GM23338 (cell line): Measurements from ENCODE around the gene MDH1. TPM values are rescaled to one million over a fixed set of nuclear protein-coding genes. Genes with fewer than 3 reads are reported as not detected.

ENCODE experiments used
- ATAC-seq: fragments of 200-7000 bp; cut with Tn5 transposase; 3 replicates; pipeline ENCODE4 v1.9.1; 2020
- DNase-seq: peaks from one replicate; pipeline ENCODE4 v3.0.0-alpha.2; 2015; ENCODE audit warnings: low spot score
- H2AFZ ChIP-seq: fragments of 200-600 bp; sonication (generic); 2 replicates; pipeline ENCODE4 v1.8.0; 2016; ENCODE audit warnings: antibody characterized with exemption, mild to moderate bottlenecking, moderate library complexity
- H3F3A ChIP-seq: fragments of 200-600 bp; sonication (generic); replicated peaks from 2 replicates; pipeline ENCODE4 v1.8.0; 2017; ENCODE audit warnings: antibody characterized with exemption, mixed run types, low read depth
- H3K27ac ChIP-seq: fragments of 200-600 bp; sonication (generic); 2 replicates; pipeline ENCODE4 v1.6.1; 2016; ENCODE audit warnings: low read depth
- H3K27me3 ChIP-seq: fragments of 200-600 bp; sonication (generic); 2 replicates; pipeline ENCODE4 v1.8.0; 2016; ENCODE audit warnings: mild to moderate bottlenecking, mixed run types, moderate library complexity; ENCODE audit not compliant: insufficient read depth
- H3K36me3 ChIP-seq: fragments of 200-600 bp; sonication (generic); 2 replicates; pipeline ENCODE4 v1.8.0; 2016; ENCODE audit warnings: mild to moderate bottlenecking; ENCODE audit not compliant: insufficient read depth
- H3K4me1 ChIP-seq: fragments of 200-600 bp; sonication (generic); 2 replicates; pipeline ENCODE4 v1.8.0; 2016; ENCODE audit warnings: mild to moderate bottlenecking, moderate library complexity; ENCODE audit not compliant: insufficient read depth
- H3K4me2 ChIP-seq: fragments of 200-600 bp; sonication (generic); 2 replicates; pipeline ENCODE4 v1.7.1; 2017; ENCODE audit warnings: mixed run types
- H3K4me3 ChIP-seq: fragments of 200-600 bp; sonication (generic); 2 replicates; pipeline ENCODE4 v1.6.1; 2016; ENCODE audit warnings: mixed run types
- H3K79me2 ChIP-seq: fragments of 200-600 bp; sonication (generic); replicated peaks from 2 replicates; pipeline ENCODE4 v1.8.0; 2017; ENCODE audit warnings: mild to moderate bottlenecking; ENCODE audit not compliant: insufficient read depth
- H3K9me2 ChIP-seq: fragments of 200-600 bp; sonication (generic); 2 replicates; pipeline ENCODE4 v1.8.0; 2017; ENCODE audit not compliant: insufficient read depth
- H4K20me1 ChIP-seq: fragments of 200-600 bp; sonication (generic); replicated peaks from 2 replicates; pipeline ENCODE4 v1.8.0; 2017; ENCODE audit warnings: mild to moderate bottlenecking; ENCODE audit not compliant: insufficient read depth
- H3K27ac Mint-ChIP-seq: 2 replicates; pipeline ENCODE4 v1.8.0; 2020; ENCODE audit warnings: inconsistent platforms, mild to moderate bottlenecking, moderate library complexity, mixed read lengths
- H3K27me3 Mint-ChIP-seq: 3 replicates; pipeline ENCODE4 v1.8.0; 2022; ENCODE audit warnings: low read depth, mild to moderate bottlenecking, moderate library complexity, mixed read lengths, inconsistent platforms; ENCODE audit not compliant: insufficient read depth, poor library complexity
- H3K36me3 Mint-ChIP-seq: 3 replicates; pipeline ENCODE4 v1.8.0; 2021; ENCODE audit warnings: low read depth, mild to moderate bottlenecking, inconsistent platforms, moderate library complexity, mixed read lengths
- H3K4me1 Mint-ChIP-seq: 3 replicates; pipeline ENCODE4 v1.8.0; 2020; ENCODE audit warnings: mild to moderate bottlenecking, inconsistent platforms, mixed read lengths
- H3K4me3 Mint-ChIP-seq: 3 replicates; pipeline ENCODE4 v1.8.0; 2021; ENCODE audit warnings: moderate library complexity, mild to moderate bottlenecking, inconsistent platforms, mixed read lengths
- H3K9me3 Mint-ChIP-seq: 3 replicates; pipeline ENCODE4 v1.8.0; 2020; ENCODE audit warnings: moderate library complexity, mild to moderate bottlenecking, inconsistent platforms, mixed read lengths
- CREB1 ChIP-seq: fragments of 250-450 bp; sonication (Bioruptor Pico); IDR thresholded peaks from 2 replicates; pipeline ENCODE4 v1.5.0; 2020; ENCODE audit warnings: low read depth, mild to moderate bottlenecking, moderate library complexity
- EZH2phosphoT487 ChIP-seq: fragments of 200-600 bp; sonication (generic); IDR thresholded peaks from one replicate; pipeline ENCODE4 v1.8.1; 2018; ENCODE audit warnings: antibody characterized with exemption; ENCODE audit not compliant: unreplicated experiment
- NANOG ChIP-seq: IDR thresholded peaks from 2 replicates; pipeline ENCODE4 v1.6.1; 2016; ENCODE audit warnings: antibody characterized with exemption, borderline replicate concordance
- POLR2AphosphoS5 ChIP-seq: IDR thresholded peaks from 2 replicates; pipeline ENCODE4 v1.6.1; 2016; ENCODE audit warnings: antibody characterized with exemption, low read depth
- STAT1 ChIP-seq: IDR thresholded peaks from one replicate; pipeline ENCODE4 v1.6.1; 2016; ENCODE audit warnings: antibody characterized with exemption; ENCODE audit not compliant: unreplicated experiment
- polyA plus RNA-seq: library from polyadenylated mRNA; unstranded; fragments of >200 nt; fragmentation: Nextera tagmentation; extraction: Ambion mirVana; gene quantifications from 2 replicates; pipeline ENCODE4 v1.2.1, GENCODE V29; 2016
- total RNA-seq: library from RNA; depleted of rRNA; stranded (reverse); fragments of >200 nt; shearing (Covaris generic); gene quantifications from 2 replicates; pipeline ENCODE4 v1.2.3, GENCODE V29; 2014
- TF ChIP-seq, protein P1 (sequence below), 2 experiments: fragments of 200-600 bp in 1 of 2; sonication (generic) in 1 of 2; conservative IDR thresholded peaks; 2 replicates each; pipeline versions ENCODE4 v1.5.1 to v1.6.1; 2016 to 2017; ENCODE audit warnings: antibody characterized with exemption in 2 of 2, low read depth in 2 of 2, mild to moderate bottlenecking in 2 of 2, moderate library complexity in 1 of 2
- TF ChIP-seq, protein P2 (sequence below): IDR thresholded peaks from one replicate; pipeline ENCODE4 v1.6.1; 2018; ENCODE audit warnings: antibody characterized with exemption; ENCODE audit not compliant: unreplicated experiment
- TF ChIP-seq, protein P3 (sequence below): fragments of 250-450 bp; sonication (Bioruptor Pico); IDR thresholded peaks from 2 replicates; pipeline ENCODE4 v1.5.0; 2020; ENCODE audit warnings: mild to moderate bottlenecking, moderate library complexity
- TF ChIP-seq, protein P4 (sequence below): IDR thresholded peaks from 2 replicates; pipeline ENCODE4 v1.6.1; 2016; ENCODE audit warnings: antibody characterized with exemption

The MDH1 gene
- total and polyA plus RNA-seq, 2 experiments from 2014 or later: 275 to 503 TPM

DNA sequence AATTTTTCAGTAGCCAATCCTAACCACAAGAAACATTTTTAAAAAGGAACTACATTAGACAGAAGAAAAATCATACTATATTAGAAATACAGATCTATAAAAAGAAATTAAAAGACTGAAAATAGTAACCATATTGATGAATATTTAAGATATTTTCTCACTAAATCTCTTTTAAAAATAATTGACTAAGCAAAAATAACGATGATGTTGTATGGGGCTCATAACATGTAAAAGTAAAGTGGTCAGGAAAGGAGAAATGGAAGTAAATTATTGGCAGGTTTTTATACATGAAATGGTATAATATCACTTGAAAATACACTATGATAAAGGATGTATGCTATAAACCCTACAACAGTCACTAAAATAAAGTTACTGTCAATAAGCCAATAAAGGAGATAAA, 5.9 kb upstream of the MDH1 start:
- TF ChIP-seq CREB1 (CRISPR knock-in tag) (no peak), STAT1 (no peak)
- TF ChIP-seq, protein P1, sequence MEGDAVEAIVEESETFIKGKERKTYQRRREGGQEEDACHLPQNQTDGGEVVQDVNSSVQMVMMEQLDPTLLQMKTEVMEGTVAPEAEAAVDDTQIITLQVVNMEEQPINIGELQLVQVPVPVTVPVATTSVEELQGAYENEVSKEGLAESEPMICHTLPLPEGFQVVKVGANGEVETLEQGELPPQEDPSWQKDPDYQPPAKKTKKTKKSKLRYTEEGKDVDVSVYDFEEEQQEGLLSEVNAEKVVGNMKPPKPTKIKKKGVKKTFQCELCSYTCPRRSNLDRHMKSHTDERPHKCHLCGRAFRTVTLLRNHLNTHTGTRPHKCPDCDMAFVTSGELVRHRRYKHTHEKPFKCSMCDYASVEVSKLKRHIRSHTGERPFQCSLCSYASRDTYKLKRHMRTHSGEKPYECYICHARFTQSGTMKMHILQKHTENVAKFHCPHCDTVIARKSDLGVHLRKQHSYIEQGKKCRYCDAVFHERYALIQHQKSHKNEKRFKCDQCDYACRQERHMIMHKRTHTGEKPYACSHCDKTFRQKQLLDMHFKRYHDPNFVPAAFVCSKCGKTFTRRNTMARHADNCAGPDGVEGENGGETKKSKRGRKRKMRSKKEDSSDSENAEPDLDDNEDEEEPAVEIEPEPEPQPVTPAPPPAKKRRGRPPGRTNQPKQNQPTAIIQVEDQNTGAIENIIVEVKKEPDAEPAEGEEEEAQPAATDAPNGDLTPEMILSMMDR (conservative IDR thresholded peaks at IDR 0.05; ENCODE audit: low read depth in 2 of 2): no peak
- TF ChIP-seq, protein P2, sequence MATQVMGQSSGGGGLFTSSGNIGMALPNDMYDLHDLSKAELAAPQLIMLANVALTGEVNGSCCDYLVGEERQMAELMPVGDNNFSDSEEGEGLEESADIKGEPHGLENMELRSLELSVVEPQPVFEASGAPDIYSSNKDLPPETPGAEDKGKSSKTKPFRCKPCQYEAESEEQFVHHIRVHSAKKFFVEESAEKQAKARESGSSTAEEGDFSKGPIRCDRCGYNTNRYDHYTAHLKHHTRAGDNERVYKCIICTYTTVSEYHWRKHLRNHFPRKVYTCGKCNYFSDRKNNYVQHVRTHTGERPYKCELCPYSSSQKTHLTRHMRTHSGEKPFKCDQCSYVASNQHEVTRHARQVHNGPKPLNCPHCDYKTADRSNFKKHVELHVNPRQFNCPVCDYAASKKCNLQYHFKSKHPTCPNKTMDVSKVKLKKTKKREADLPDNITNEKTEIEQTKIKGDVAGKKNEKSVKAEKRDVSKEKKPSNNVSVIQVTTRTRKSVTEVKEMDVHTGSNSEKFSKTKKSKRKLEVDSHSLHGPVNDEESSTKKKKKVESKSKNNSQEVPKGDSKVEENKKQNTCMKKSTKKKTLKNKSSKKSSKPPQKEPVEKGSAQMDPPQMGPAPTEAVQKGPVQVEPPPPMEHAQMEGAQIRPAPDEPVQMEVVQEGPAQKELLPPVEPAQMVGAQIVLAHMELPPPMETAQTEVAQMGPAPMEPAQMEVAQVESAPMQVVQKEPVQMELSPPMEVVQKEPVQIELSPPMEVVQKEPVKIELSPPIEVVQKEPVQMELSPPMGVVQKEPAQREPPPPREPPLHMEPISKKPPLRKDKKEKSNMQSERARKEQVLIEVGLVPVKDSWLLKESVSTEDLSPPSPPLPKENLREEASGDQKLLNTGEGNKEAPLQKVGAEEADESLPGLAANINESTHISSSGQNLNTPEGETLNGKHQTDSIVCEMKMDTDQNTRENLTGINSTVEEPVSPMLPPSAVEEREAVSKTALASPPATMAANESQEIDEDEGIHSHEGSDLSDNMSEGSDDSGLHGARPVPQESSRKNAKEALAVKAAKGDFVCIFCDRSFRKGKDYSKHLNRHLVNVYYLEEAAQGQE: no peak
- Histone ChIP-seq H3F3A (no peaks in the 10 kb centered on the region), H3K27me3 (no peaks in the 10 kb centered on the region), H4K20me1 (no peaks in the 10 kb centered on the region), H3K36me3 (no peaks in the 10 kb centered on the region), H3K79me2 (peaks cover 85% of the 10 kb centered on the region), H3K9me2 (no peaks in the 10 kb centered on the region), H3K4me3 (no peak overlapping the region), H2AFZ (no peak overlapping the region), H3K4me1 (peaks cover 8% of the 10 kb centered on the region), H3K27ac (no peak overlapping the region), H3K4me2 (no peak overlapping the region)
- H3K9me3 Mint-ChIP-seq: no peaks in the 10 kb centered on the region
- no peak for DNase-seq
- H3K36me3 Mint-ChIP-seq: peaks cover 8% of the 10 kb centered on the region; the same call in 2 of the 3 replicates
- H3K27ac Mint-ChIP-seq: no peak overlapping the region; the same call in 1 of the 2 replicates
- H3K4me1 Mint-ChIP-seq: peaks cover 41% of the 10 kb centered on the region
- ATAC-seq: no peak
- H3K27me3 Mint-ChIP-seq: peaks cover 7% of the 10 kb centered on the region
- H3K4me3 Mint-ChIP-seq: no peak overlapping the region; the same call in 2 of the 3 replicates

DNA sequence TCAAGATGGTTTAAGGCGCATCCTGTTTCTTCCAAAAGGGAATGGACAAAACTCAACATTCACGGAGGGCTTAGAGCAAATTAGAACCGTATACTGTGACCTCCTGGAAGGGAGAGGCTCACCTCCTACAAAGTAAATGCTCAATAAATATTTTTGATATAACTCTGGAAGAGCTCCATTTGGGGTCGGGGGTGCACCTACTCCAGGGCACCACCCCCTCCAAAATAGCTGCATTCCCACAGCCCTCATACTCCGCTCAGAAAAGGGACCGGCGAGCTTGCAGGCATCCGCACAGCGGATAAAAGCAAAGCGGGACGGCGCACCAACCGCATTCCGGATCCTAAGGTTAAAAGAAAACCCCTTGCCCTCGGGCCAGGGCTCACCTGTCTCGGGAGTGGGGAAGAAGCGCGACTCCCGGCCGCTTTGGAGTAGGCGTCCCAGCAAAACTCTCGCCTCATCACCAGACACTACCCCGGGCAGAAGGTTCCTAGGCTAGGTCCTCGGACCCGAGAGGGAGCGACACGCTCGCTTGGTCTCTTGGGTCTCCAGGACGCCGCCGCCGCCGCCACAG, 864 bp upstream of the MDH1 start:
- Histone ChIP-seq H3K27me3 (no peaks in the 10 kb centered on the region), H3K9me2 (no peaks in the 10 kb centered on the region), H3K4me2 (peak overlapping the region; percentile 92), H4K20me1 (0 out of 2 replicates have a peak, but pooled peaks cover 6% of the 10 kb centered on the region), H2AFZ (peak overlapping the region; percentile 29), H3F3A (no peaks in the 10 kb centered on the region), H3K79me2 (peaks cover 82% of the 10 kb centered on the region), H3K4me1 (peaks cover 21% of the 10 kb centered on the region), H3K36me3 (no peaks in the 10 kb centered on the region), H3K4me3 (peak overlapping the region; percentile 68), H3K27ac (peak overlapping the region; percentile 62)
- Mint-ChIP-seq H3K9me3 (no peaks in the 10 kb centered on the region; the same call in 2 of the 3 replicates), H3K4me3 (peak overlapping the region; percentile 100), H3K27ac (peak overlapping the region; percentile 99), H3K4me1 (peaks cover 32% of the 10 kb centered on the region), H3K27me3 (peaks cover 10% of the 10 kb centered on the region), H3K36me3 (peaks cover 14% of the 10 kb centered on the region)
- DNase-seq (peak; percentile 83), ATAC-seq (peak; percentile 41)
- TF ChIP-seq, protein P3, sequence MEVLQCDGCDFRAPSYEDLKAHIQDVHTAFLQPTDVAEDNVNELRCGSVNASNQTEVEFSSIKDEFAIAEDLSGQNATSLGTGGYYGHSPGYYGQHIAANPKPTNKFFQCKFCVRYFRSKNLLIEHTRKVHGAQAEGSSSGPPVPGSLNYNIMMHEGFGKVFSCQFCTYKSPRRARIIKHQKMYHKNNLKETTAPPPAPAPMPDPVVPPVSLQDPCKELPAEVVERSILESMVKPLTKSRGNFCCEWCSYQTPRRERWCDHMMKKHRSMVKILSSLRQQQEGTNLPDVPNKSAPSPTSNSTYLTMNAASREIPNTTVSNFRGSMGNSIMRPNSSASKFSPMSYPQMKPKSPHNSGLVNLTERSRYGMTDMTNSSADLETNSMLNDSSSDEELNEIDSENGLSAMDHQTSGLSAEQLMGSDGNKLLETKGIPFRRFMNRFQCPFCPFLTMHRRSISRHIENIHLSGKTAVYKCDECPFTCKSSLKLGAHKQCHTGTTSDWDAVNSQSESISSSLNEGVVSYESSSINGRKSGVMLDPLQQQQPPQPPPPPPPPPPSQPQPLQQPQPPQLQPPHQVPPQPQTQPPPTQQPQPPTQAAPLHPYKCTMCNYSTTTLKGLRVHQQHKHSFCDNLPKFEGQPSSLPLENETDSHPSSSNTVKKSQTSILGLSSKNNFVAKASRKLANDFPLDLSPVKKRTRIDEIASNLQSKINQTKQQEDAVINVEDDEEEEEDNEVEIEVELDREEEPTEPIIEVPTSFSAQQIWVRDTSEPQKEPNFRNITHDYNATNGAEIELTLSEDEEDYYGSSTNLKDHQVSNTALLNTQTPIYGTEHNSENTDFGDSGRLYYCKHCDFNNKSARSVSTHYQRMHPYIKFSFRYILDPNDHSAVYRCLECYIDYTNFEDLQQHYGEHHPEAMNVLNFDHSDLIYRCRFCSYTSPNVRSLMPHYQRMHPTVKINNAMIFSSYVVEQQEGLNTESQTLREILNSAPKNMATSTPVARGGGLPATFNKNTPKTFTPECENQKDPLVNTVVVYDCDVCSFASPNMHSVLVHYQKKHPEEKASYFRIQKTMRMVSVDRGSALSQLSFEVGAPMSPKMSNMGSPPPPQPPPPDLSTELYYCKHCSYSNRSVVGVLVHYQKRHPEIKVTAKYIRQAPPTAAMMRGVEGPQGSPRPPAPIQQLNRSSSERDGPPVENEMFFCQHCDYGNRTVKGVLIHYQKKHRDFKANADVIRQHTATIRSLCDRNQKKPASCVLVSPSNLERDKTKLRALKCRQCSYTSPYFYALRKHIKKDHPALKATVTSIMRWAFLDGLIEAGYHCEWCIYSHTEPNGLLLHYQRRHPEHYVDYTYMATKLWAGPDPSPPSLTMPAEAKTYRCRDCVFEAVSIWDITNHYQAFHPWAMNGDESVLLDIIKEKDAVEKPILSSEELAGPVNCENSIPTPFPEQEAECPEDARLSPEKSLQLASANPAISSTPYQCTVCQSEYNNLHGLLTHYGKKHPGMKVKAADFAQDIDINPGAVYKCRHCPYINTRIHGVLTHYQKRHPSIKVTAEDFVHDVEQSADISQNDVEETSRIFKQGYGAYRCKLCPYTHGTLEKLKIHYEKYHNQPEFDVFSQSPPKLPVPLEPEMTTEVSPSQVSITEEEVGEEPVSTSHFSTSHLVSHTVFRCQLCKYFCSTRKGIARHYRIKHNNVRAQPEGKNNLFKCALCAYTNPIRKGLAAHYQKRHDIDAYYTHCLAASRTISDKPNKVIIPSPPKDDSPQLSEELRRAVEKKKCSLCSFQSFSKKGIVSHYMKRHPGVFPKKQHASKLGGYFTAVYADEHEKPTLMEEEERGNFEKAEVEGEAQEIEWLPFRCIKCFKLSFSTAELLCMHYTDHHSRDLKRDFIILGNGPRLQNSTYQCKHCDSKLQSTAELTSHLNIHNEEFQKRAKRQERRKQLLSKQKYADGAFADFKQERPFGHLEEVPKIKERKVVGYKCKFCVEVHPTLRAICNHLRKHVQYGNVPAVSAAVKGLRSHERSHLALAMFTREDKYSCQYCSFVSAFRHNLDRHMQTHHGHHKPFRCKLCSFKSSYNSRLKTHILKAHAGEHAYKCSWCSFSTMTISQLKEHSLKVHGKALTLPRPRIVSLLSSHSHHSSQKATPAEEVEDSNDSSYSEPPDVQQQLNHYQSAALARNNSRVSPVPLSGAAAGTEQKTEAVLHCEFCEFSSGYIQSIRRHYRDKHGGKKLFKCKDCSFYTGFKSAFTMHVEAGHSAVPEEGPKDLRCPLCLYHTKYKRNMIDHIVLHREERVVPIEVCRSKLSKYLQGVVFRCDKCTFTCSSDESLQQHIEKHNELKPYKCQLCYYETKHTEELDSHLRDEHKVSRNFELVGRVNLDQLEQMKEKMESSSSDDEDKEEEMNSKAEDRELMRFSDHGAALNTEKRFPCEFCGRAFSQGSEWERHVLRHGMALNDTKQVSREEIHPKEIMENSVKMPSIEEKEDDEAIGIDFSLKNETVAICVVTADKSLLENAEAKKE: no peak
- TF ChIP-seq EZH2phosphoT487 (no peak), POLR2AphosphoS5 (no peak; the same call in none of the 2 replicates), NANOG (no peak)
- TF ChIP-seq, protein P4, sequence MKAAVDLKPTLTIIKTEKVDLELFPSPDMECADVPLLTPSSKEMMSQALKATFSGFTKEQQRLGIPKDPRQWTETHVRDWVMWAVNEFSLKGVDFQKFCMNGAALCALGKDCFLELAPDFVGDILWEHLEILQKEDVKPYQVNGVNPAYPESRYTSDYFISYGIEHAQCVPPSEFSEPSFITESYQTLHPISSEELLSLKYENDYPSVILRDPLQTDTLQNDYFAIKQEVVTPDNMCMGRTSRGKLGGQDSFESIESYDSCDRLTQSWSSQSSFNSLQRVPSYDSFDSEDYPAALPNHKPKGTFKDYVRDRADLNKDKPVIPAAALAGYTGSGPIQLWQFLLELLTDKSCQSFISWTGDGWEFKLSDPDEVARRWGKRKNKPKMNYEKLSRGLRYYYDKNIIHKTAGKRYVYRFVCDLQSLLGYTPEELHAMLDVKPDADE: no peak
